Kidney (tissue), 14 donors: Measurements from ENCODE around the gene IZUMO1. TPM values are rescaled to one million over a fixed set of nuclear protein-coding genes. Genes with fewer than 3 reads are reported as not detected.
A peak's percentile ranks its signal among the peaks of the same experiment; 100 is the strongest.

ENCODE experiments used
- DNase-seq, 5 donors: peaks; one replicate each; pipeline ENCODE4 v3.0.0-alpha.2; 2013 to 2020
- FAIRE-seq: peaks from 2 replicates; lab custom pipeline; 2012; peaks lifted over from hg19 to GRCh38; lab: Jason Lieb, UNC
- H3K27ac ChIP-seq, 2 donors: one replicate each; pipeline ENCODE4 v1.7.0; 2013; ENCODE audit warnings: low read depth in 2 of 2, low read length in 2 of 2, inconsistent platforms in 1 of 2
- H3K27me3 ChIP-seq: one replicate; pipeline ENCODE4 v1.7.1; 2013; ENCODE audit warnings: low read length, inconsistent platforms; ENCODE audit not compliant: control insufficient read depth, insufficient read depth
- H3K36me3 ChIP-seq, 3 donors: one replicate each; pipeline versions ENCODE4 v1.7.0 to v1.7.1; 2013; ENCODE audit warnings: low read length in 3 of 3, control low read depth in 1 of 3, inconsistent platforms in 1 of 3; ENCODE audit not compliant: insufficient read depth in 3 of 3, control insufficient read depth in 2 of 3
- H3K4me1 ChIP-seq, 3 donors: one replicate each; pipeline versions ENCODE4 v1.7.0 to v1.7.1; 2013; ENCODE audit warnings: low read length in 3 of 3, inconsistent platforms in 1 of 3, low read depth in 1 of 3; ENCODE audit not compliant: control insufficient read depth in 2 of 3, insufficient read depth in 2 of 3
- H3K4me3 ChIP-seq, 3 donors: one replicate each; pipeline versions ENCODE4 v1.7.0 to v1.8.1; 2013; ENCODE audit warnings: low read length in 3 of 3, control low read depth in 1 of 3, inconsistent platforms in 1 of 3
- H3K9ac ChIP-seq, 3 donors: one replicate each; pipeline versions ENCODE4 v1.7.0 to v1.7.1; 2013; ENCODE audit warnings: low read length in 3 of 3, control low read depth in 1 of 3, inconsistent platforms in 1 of 3
- H3K9me3 ChIP-seq, 3 donors: one replicate each; pipeline versions ENCODE4 v1.7.0 to v1.7.1; 2013; ENCODE audit warnings: low read length in 3 of 3, control low read depth in 1 of 3, inconsistent platforms in 1 of 3; ENCODE audit not compliant: control insufficient read depth in 2 of 3, insufficient read depth in 1 of 3
- intact Hi-C: fragments of 100-400 bp; cut with DNase I; formaldehyde crosslinking; loops from one replicate; pipeline ENCODE4 v1.11.1; 2022
- polyA plus RNA-seq: library from polyadenylated mRNA; stranded (reverse); fragments of 350-450 nt; fragmentation: Illumina TruSeq; extraction: RNeasy Lipid Tissue Mini Kit (QIAGEN cat#74804); gene quantifications from one replicate; pipeline ENCODE4 v1.2.3, GENCODE V29; 2014; ENCODE audit warnings: low read depth, low replicate concordance; ENCODE audit not compliant: insufficient read depth
- total RNA-seq: library from RNA; stranded (reverse); fragmentation: NEBNext Ultra II Directional; extraction: Animal tissue kit (Norgen Biotek cat#: 25700); gene quantifications from one replicate; pipeline ENCODE4 v1.2.1, GENCODE V29; 2021
- TF ChIP-seq, protein P1 (sequence below): IDR thresholded peaks from 3 replicates; pipeline ENCODE4 v1.5.1; 2012; ENCODE audit warnings: mild to moderate bottlenecking, moderate library complexity, borderline replicate concordance; ENCODE audit not compliant: insufficient read depth; ENCODE audit errors: extremely low read depth
- donor health status: control.
- donor health status: control.
- donor health status: control.
- donor health status: control.
- donor health status: control.
- donor health status: DM: yes; HTN: yes; CAD: no.
- donor health status: Normal renal cell carcinoma (clear cell type).

IZUMO1 gene
- total and polyA plus RNA-seq, 2 donors from 2014 or later = 0.79 TPM; not detected in 1

DNA sequence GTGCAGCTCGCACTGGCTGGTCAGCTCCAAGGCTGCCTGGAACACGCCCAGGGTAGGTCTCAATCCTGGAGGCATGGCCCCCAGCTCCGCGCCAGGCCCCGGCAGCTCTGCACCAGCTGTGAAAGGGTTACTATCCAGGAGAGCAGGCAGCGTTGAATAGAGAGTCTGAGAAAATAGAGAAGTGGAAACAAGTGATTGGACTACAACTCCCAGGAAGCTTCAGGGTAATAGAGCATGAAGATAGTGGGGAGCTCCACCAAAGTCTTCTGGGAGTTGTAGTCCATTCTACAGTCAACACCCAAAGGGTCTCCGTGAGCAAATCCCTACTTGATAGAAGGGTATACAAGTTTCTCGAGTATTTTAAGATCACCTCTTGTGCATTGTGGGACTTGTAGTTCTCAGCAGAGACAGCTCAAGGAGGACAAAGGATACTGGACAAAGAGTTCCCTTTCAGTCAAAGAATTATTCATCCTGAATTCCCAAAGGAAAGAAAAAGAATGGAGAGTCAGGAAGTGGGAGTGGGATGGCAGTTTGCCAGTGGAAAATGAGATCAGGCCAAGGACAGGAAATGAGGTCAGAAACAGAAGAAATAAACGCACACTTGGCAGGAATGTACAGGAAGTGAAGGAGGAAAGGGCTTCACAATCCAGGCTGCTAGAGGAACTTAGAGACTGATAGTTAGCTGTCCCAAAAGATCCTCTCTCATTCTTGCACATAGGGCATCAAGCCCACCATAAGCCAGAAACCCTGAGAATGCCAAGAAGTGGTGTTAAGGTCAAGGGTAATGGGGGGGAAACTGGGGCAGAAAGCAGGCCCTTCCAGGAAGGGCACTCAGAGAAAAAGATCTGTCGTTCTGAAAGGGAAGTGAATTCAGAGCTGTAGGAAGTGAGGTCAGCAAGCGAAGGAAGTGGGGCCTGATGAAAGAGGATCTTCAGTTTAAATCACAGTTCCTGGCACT is 21.6 kb downstream of the IZUMO1 start:
- peaks cover 0 to 7% (median 0%) of the 10 kb centered on the region in 3 donors for H3K4me1 ChIP-seq
- H3K27ac ChIP-seq = peak overlapping the region; percentile 48 to 92
- no peak overlapping the region for H3K4me3 ChIP-seq
- DNase-seq (peak in 3 of 5 donors; percentile 74 to 96 (median 86)), FAIRE-seq (no peak)
- peaks cover 0 to 3% (median 0%) of the 10 kb centered on the region in 3 donors for H3K36me3 ChIP-seq
- TF ChIP-seq, protein P1, sequence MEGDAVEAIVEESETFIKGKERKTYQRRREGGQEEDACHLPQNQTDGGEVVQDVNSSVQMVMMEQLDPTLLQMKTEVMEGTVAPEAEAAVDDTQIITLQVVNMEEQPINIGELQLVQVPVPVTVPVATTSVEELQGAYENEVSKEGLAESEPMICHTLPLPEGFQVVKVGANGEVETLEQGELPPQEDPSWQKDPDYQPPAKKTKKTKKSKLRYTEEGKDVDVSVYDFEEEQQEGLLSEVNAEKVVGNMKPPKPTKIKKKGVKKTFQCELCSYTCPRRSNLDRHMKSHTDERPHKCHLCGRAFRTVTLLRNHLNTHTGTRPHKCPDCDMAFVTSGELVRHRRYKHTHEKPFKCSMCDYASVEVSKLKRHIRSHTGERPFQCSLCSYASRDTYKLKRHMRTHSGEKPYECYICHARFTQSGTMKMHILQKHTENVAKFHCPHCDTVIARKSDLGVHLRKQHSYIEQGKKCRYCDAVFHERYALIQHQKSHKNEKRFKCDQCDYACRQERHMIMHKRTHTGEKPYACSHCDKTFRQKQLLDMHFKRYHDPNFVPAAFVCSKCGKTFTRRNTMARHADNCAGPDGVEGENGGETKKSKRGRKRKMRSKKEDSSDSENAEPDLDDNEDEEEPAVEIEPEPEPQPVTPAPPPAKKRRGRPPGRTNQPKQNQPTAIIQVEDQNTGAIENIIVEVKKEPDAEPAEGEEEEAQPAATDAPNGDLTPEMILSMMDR = no peak
- H3K9ac ChIP-seq = no peak overlapping the region
- H3K27me3 ChIP-seq = no peaks in the 10 kb centered on the region
- no peaks in the 10 kb centered on the region for H3K9me3 ChIP-seq
- intact Hi-C loops = no loop called here

GRCh38 chr19:48722196-48722708 is 24.5 kb downstream of the IZUMO1 start:
- Histone ChIP-seq H3K4me1 (peaks cover 0 to 11% (median 0%) of the 10 kb centered on the region in 3 donors), H3K36me3 (peaks cover 0 to 3% (median 0%) of the 10 kb centered on the region in 3 donors), H3K9me3 (no peaks in the 10 kb centered on the region), H3K27me3 (no peaks in the 10 kb centered on the region), H3K27ac (no peak overlapping the region), H3K4me3 (no peak overlapping the region), H3K9ac (no peak overlapping the region)
- DNase-seq (peak in 1 of 5 donors; percentile 71), FAIRE-seq (no peak)
- intact Hi-C loops = no loop called here
- TF ChIP-seq, protein P1 = no peak

- H3K4me3 ChIP-seq = peak overlapping the region; percentile 76 to 91 (median 77)
- TF ChIP-seq, protein P1 = no peak
- DNase-seq = peak; percentile 98 to 100 (median 99)
- H3K4me1 ChIP-seq = peaks cover 0 to 14% (median 0%) of the 10 kb centered on the region in 3 donors
- peak; percentile 92 for FAIRE-seq
- peak overlapping the region in 2 of 3 donors; percentile 71 to 80 for H3K9ac ChIP-seq
- intact Hi-C loops = no loop called here
- H3K27me3 ChIP-seq = no peaks in the 10 kb centered on the region
- peak overlapping the region; percentile 79 to 87 for H3K27ac ChIP-seq
- H3K9me3 ChIP-seq = no peaks in the 10 kb centered on the region
- H3K36me3 ChIP-seq = no peaks in the 10 kb centered on the region
These were observed 26.0 kb downstream of the IZUMO1 start for GRCh38 chr19:48720613-48721296.
